B cell (primary cell): ENCODE results near the gene BBOX1. TPM values are rescaled to one million over a fixed set of nuclear protein-coding genes. Genes with fewer than 3 reads are reported as not detected.

Experiments used
- ATAC-seq: fragments of 200-7000 bp; cut with Tn5 transposase; one replicate; pipeline ENCODE4 v1.10.0; 2021; ENCODE audit warnings: low read depth, mild to moderate bottlenecking, moderate number of reproducible peaks, moderate library complexity
- CTCF ChIA-PET: fragments of 350-600 bp; sonication (Branson Sonifier 250); formaldehyde crosslinking; loops from one replicate; lab custom pipeline; 2021; ENCODE audit warnings: antibody characterized with exemption, inconsistent platforms; lab: Charles Lee
- POLR2A ChIA-PET: fragments of 350-600 bp; sonication (Branson Sonifier 250); formaldehyde crosslinking; loops from one replicate; lab custom pipeline; 2021; ENCODE audit warnings: antibody characterized with exemption; lab: Charles Lee
- DNase-seq: peaks from one replicate; pipeline ENCODE4 v3.0.0; 2013
- H2AFZ ChIP-seq: 2 replicates; pipeline ENCODE4 v1.6.1; 2012; ENCODE audit warnings: mild to moderate bottlenecking, low read depth, low read length; ENCODE audit not compliant: insufficient read depth, poor library complexity, severe bottlenecking
- H3K27ac ChIP-seq, 2 donors: 1 replicate in 1 of 2; 2 replicates in 1 of 2; pipeline ENCODE4 v1.5.1; 2012 to 2013; ENCODE audit warnings: low read length in 2 of 2, mild to moderate bottlenecking in 2 of 2, moderate library complexity in 1 of 2
- H3K27me3 ChIP-seq, 4 experiments: fragments of 200-600 bp in 1 of 4; sonication (generic) in 1 of 4; replicated peaks in 1 of 4; 1 replicate in 2 of 4; 2 replicates in 2 of 4; pipeline versions ENCODE4 v1.6.1 to v1.7.0; 2013 to 2016; ENCODE audit warnings: low read length in 3 of 4, mild to moderate bottlenecking in 2 of 4, mixed read lengths in 1 of 4, moderate library complexity in 1 of 4; ENCODE audit not compliant: insufficient read depth in 4 of 4, control insufficient read depth in 3 of 4; ENCODE audit errors: control extremely low read depth in 1 of 4
- H3K36me3 ChIP-seq, 2 experiments: replicated peaks in 1 of 2; 1 replicate in 1 of 2; 2 replicates in 1 of 2; pipeline versions ENCODE4 v1.6.1 to v1.7.1; 2013; ENCODE audit warnings: low read length in 1 of 2; ENCODE audit not compliant: insufficient read depth in 2 of 2, control insufficient read depth in 1 of 2; ENCODE audit errors: control extremely low read depth in 1 of 2, extremely low read depth in 1 of 2
- H3K4me1 ChIP-seq, 2 donors: fragments of 200-600 bp in 1 of 2; sonication (generic) in 1 of 2; 1 replicate in 1 of 2; 2 replicates in 1 of 2; pipeline versions ENCODE4 v1.5.1 to v1.6.1; 2013 to 2017; ENCODE audit warnings: low read length in 2 of 2; ENCODE audit not compliant: control insufficient read depth in 2 of 2, insufficient read depth in 2 of 2
- H3K4me2 ChIP-seq: replicated peaks from 2 replicates; pipeline ENCODE3; 2012; ENCODE audit warnings: mild to moderate bottlenecking, low read depth, low read length; ENCODE audit not compliant: poor library complexity, severe bottlenecking
- H3K4me3 ChIP-seq, 5 experiments: fragments of 200-600 bp in 1 of 5; sonication (generic) in 1 of 5; 1 replicate in 3 of 5; 2 replicates in 2 of 5; pipeline versions ENCODE4 v1.5.1 to v1.7.0; 2011 to 2016; ENCODE audit warnings: low read length in 4 of 5, mild to moderate bottlenecking in 4 of 5, low read depth in 2 of 5, control low read depth in 1 of 5, moderate library complexity in 1 of 5; ENCODE audit not compliant: insufficient read depth in 1 of 5; ENCODE audit errors: control extremely low read depth in 1 of 5, extremely low read depth in 1 of 5
- H3K79me2 ChIP-seq: fragments of 200-600 bp; sonication (generic); one replicate; pipeline ENCODE4 v1.6.0; 2016; ENCODE audit warnings: low read length; ENCODE audit not compliant: control insufficient read depth, insufficient read depth
- H3K9ac ChIP-seq: fragments of 200-600 bp; sonication (generic); 2 replicates; pipeline ENCODE4 v1.6.1; 2017; ENCODE audit warnings: mild to moderate bottlenecking, low read length, moderate library complexity
- H3K9me3 ChIP-seq, 3 donors: one replicate each; pipeline versions ENCODE4 v1.6.1 to v1.7.1; 2013; ENCODE audit warnings: low read length in 2 of 3; ENCODE audit not compliant: control insufficient read depth in 2 of 3, insufficient read depth in 1 of 3; ENCODE audit errors: control extremely low read depth in 1 of 3
- H4K20me1 ChIP-seq: 2 replicates; pipeline ENCODE4 v1.6.0; 2012; ENCODE audit warnings: mild to moderate bottlenecking, low read length; ENCODE audit not compliant: insufficient read depth, control insufficient read depth, poor library complexity, severe bottlenecking
- H3K27ac Mint-ChIP-seq: one replicate; pipeline ENCODE4 v1.8.0; 2021; ENCODE audit warnings: mixed read lengths
- H3K27me3 Mint-ChIP-seq: one replicate; pipeline ENCODE4 v1.8.0; 2021; ENCODE audit warnings: mixed read lengths
- H3K4me1 Mint-ChIP-seq: one replicate; pipeline ENCODE4 v1.8.0; 2021; ENCODE audit warnings: mixed read lengths
- H3K4me3 Mint-ChIP-seq: one replicate; pipeline ENCODE4 v1.8.0; 2021; ENCODE audit warnings: mixed read lengths
- H3K9me3 Mint-ChIP-seq: one replicate; pipeline ENCODE4 v1.8.0; 2022; ENCODE audit warnings: mixed read lengths; ENCODE audit not compliant: insufficient read depth
- EZH2 ChIP-seq: IDR thresholded peaks from 2 replicates; pipeline ENCODE4 v1.6.1; 2012; ENCODE audit warnings: borderline replicate concordance, low read depth, mild to moderate bottlenecking, moderate library complexity, low read length; ENCODE audit not compliant: insufficient read depth, poor library complexity, severe bottlenecking
- WGBS: methylation state at CpG from one replicate; pipeline ENCODE4 v1.1.5; 2013; ENCODE audit warnings: missing lambda C conversion rate; ENCODE audit not compliant: insufficient coverage; 5-methylcytosine and 5-hydroxymethylcytosine counted together
- intact Hi-C: fragments of 100-400 bp; cut with micrococcal nuclease; formaldehyde crosslinking; loops from one replicate; pipeline ENCODE4 v1.10.0; 2022
- polyA plus RNA-seq: library from polyadenylated mRNA; depleted of rRNA; stranded (reverse); fragments of >200 nt; gene quantifications from 2 replicates; pipeline ENCODE4 v1.2.3, GENCODE V29; 2012
- total RNA-seq, 2 donors: library from RNA; stranded (reverse); fragments of 120-200 nt in 1 of 2; gene quantifications; 1 replicate in 1 of 2; 2 replicates in 1 of 2; pipeline versions ENCODE4 v1.2.3 to v1.2.4, GENCODE V29; 2013 to 2022
- TF ChIP-seq, protein P1 (sequence below): fragments of 200-600 bp; IDR thresholded peaks from one replicate; pipeline ENCODE4 v1.8.0; 2022; ENCODE audit warnings: antibody characterized with exemption, mild to moderate bottlenecking

BBOX1 gene
- total and polyA plus RNA-seq, 2 donors (not counting 1 experiment from before 2014, with no cell fraction given) = not detected

DNA sequence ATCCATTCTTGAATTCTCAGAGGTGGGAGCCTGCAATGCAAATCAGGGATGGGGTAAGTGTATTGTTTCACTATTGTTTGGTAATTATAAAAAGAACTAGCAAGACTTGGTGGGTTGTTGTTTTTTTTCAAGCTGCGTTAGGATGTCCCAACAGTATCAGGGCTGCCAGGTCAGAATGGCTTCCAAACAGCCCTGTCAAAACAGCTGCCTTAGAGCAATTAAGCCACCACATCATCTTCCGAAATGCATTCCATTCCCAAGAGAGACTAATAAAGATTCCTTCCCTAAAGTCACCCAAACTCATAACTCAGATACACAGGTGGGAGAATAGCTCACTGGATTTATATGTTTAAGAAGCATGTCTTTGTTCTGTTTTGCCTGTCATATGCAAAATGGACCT is 23.5 kb downstream of the BBOX1 start:
- Mint-ChIP-seq H3K27ac (no peak overlapping the region), H3K9me3 (peaks cover 3% of the 10 kb centered on the region), H3K4me3 (no peak overlapping the region), H3K27me3 (no peaks in the 10 kb centered on the region), H3K4me1 (no peaks in the 10 kb centered on the region)
- ATAC-seq = no peak
- ChIA-PET CTCF (no interaction called here), POLR2A (no interaction called here)
- Histone ChIP-seq H2AFZ (no peak overlapping the region), H3K27ac (no peak overlapping the region), H3K9me3 (peaks cover 0 to 5% (median 0%) of the 10 kb centered on the region in 3 donors), H3K4me1 (no peaks in the 10 kb centered on the region), H3K4me2 (no peak overlapping the region), H3K9ac (no peak overlapping the region), H3K27me3 (no peaks in the 10 kb centered on the region), H3K4me3 (no peak overlapping the region), H3K79me2 (no peaks in the 10 kb centered on the region), H3K36me3 (no peaks in the 10 kb centered on the region), H4K20me1 (no peaks in the 10 kb centered on the region)
- TF ChIP-seq EZH2 = no peak
- TF ChIP-seq, protein P1, sequence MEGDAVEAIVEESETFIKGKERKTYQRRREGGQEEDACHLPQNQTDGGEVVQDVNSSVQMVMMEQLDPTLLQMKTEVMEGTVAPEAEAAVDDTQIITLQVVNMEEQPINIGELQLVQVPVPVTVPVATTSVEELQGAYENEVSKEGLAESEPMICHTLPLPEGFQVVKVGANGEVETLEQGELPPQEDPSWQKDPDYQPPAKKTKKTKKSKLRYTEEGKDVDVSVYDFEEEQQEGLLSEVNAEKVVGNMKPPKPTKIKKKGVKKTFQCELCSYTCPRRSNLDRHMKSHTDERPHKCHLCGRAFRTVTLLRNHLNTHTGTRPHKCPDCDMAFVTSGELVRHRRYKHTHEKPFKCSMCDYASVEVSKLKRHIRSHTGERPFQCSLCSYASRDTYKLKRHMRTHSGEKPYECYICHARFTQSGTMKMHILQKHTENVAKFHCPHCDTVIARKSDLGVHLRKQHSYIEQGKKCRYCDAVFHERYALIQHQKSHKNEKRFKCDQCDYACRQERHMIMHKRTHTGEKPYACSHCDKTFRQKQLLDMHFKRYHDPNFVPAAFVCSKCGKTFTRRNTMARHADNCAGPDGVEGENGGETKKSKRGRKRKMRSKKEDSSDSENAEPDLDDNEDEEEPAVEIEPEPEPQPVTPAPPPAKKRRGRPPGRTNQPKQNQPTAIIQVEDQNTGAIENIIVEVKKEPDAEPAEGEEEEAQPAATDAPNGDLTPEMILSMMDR = no peak
- no peak for DNase-seq
- no CpG with 5 or more reads among the region's 2 CpGs for WGBS
- intact Hi-C loops = no loop called here

DNA sequence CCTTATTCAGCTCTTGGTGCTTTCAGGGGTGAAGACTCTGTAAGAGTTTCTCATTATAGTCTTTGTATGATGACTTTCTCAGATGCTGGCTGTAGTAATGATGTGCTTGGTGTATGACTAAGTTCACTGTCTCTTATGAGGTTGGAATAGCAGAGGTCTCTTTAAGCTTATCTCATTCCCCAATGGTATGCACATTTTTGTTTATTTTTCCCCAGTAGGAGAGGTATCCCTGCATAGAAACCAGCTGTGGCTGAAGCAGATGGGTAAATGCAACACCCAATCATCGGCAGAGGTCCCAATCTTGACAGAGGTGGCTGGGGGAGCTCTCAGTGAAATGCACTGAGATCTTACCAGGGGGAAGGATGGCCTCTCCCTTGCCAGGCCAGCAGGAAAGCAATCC is 34.6 kb downstream of the BBOX1 start:
- H3K27me3 Mint-ChIP-seq = no peaks in the 10 kb centered on the region
- ChIA-PET CTCF (no interaction called here), POLR2A (no interaction called here)
- no peak overlapping the region for H3K4me3 ChIP-seq
- no peaks in the 10 kb centered on the region for H3K27me3 ChIP-seq
- ATAC-seq (no peak), DNase-seq (no peak)
- TF ChIP-seq, protein P1 = no peak
- no peak for TF ChIP-seq EZH2
- no peaks in the 10 kb centered on the region for H3K79me2 ChIP-seq
- no peak overlapping the region for H3K4me3 Mint-ChIP-seq
- intact Hi-C loops = no loop called here
- no peak overlapping the region for H3K4me2 ChIP-seq
- H3K36me3 ChIP-seq = no peaks in the 10 kb centered on the region
- no peaks in the 10 kb centered on the region for H3K9me3 ChIP-seq
- no peak overlapping the region for H3K27ac Mint-ChIP-seq
- H3K9me3 Mint-ChIP-seq = no peaks in the 10 kb centered on the region
- WGBS = 71% methylated on average over 1 of the region's 1 CpG
- no peak overlapping the region for H3K9ac ChIP-seq
- no peak overlapping the region for H3K27ac ChIP-seq
- H2AFZ ChIP-seq = no peak overlapping the region
- H3K4me1 Mint-ChIP-seq = no peaks in the 10 kb centered on the region
- no peaks in the 10 kb centered on the region for H3K4me1 ChIP-seq
- H4K20me1 ChIP-seq = no peaks in the 10 kb centered on the region
